ENCODE results near the gene MORC3.

The MORC3 gene

DNA sequence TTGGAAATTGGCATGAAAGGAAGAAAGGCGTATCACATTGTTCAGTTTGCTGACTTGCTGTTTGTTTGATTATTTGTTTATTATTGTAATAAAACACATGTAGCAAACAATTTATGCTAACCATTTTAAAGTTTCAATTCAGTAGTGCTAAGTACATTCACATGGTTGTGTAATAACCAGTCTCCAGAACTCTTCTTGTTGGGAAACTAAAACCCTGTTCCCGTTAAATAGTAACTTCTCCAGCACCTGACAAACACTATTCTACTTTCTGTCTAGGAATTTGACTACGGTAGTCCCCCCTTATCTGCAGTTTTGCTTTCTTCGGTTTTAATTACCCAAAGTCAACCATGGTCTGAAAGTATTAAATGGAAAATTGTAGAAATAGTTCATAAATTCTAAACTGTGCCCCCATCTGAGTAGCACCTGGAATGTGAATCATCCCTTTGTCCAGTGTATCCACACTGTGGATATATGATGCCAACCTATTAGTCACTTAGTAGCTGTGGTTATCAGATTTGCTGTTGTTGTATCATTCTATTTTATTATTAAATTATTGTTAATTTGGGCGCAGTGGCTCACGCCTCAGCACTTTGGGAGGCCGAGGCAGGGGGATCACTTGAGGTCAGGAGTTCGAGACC, 5.5 kb downstream of the MORC3 start:
- H3K79me2 ChIP-seq (ENCODE audit: control insufficient read depth, insufficient read depth, low read length, poor library complexity): peaks cover 38% of the 10 kb centered on the region
- H3K23ac ChIP-seq (ENCODE audit: low read length): no peak overlapping the region
- no peak overlapping the region for H2BK5ac ChIP-seq (ENCODE audit: low read depth, low read length, poor library complexity)
- no peak overlapping the region for H2BK120ac ChIP-seq (ENCODE audit: insufficient read depth, low read length, poor library complexity)
- H3K4me2 ChIP-seq (ENCODE audit: low read length): no peak overlapping the region
- H3K14ac ChIP-seq (ENCODE audit: low read length): no peak overlapping the region
- H3K4me1 ChIP-seq (ENCODE audit: control insufficient read depth in 1 of 2, insufficient read depth in 2 of 2, low read length in 2 of 2): peaks cover 3 to 5% of the 10 kb centered on the region in 2 experiments
- no peak overlapping the region for H3K18ac ChIP-seq (ENCODE audit: low read length)
- H4K91ac ChIP-seq (ENCODE audit: low read depth, low read length): no peak overlapping the region
- no peak for DNase-seq
- H3K9me3 ChIP-seq (ENCODE audit: insufficient read depth, low read depth, low read length): no peaks in the 10 kb centered on the region
- no peaks in the 10 kb centered on the region for H3K27me3 ChIP-seq (ENCODE audit: insufficient read depth, low read length)
- H2BK12ac ChIP-seq (ENCODE audit: low read length): no peak overlapping the region
- no peak overlapping the region for H3K9ac ChIP-seq (ENCODE audit: low read length)
- H3K36me3 ChIP-seq (ENCODE audit: control insufficient read depth in 1 of 2, insufficient read depth in 2 of 2, low read length in 2 of 2): peaks cover 10 to 23% of the 10 kb centered on the region in 2 experiments
- H4K8ac ChIP-seq (ENCODE audit: low read depth, low read length): no peak overlapping the region
- H2AFZ ChIP-seq (ENCODE audit: insufficient read depth, low read length, poor library complexity): no peak overlapping the region
- H3K4me3 ChIP-seq (ENCODE audit: low read depth, low read length): no peak overlapping the region
- H3K4ac ChIP-seq (ENCODE audit: low read depth, low read length): peak overlapping the region; percentile 75
- H3K79me1 ChIP-seq (ENCODE audit: low read length): peaks cover 3% of the 10 kb centered on the region
- WGBS (ENCODE audit: extremely low coverage, insufficient coverage, insufficient read length): no CpG with 5 or more reads among the region's 8 CpGs
- no peak overlapping the region for H4K12ac ChIP-seq (ENCODE audit: low read depth, low read length)
- no peak overlapping the region for H3K27ac ChIP-seq (ENCODE audit: low read depth, low read length)
- H2AK5ac ChIP-seq (ENCODE audit: low read length): no peak overlapping the region

DNA sequence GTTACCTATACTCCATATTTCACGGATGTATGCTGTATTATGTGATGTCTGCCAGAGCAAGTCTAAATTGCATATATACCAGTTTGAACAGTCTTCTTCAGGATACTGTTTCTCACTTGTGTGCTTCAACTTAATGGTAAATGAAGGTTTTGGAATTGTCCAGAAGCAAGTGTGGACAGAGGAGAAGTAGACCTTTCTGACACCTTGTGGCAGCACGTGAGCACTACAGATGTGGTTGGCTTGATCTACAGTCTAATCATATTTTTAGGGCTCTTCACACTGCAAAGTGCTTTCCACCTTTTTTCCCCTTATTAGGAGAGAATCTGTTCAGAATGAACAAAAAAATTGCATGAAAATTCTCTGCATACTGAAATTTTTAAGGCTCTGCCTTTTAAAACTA, 10.9 kb downstream of the MORC3 start:
- WGBS (ENCODE audit: extremely low coverage, insufficient coverage, insufficient read length): no CpG with 5 or more reads among the region's 2 CpGs
- H3K14ac ChIP-seq (ENCODE audit: low read length): no peak overlapping the region
- no peak overlapping the region for H2BK5ac ChIP-seq (ENCODE audit: low read depth, low read length, poor library complexity)
- no peak overlapping the region for H3K9ac ChIP-seq (ENCODE audit: low read length)
- H3K23ac ChIP-seq (ENCODE audit: low read length): no peak overlapping the region
- H3K27me3 ChIP-seq (ENCODE audit: insufficient read depth, low read length): no peaks in the 10 kb centered on the region
- H3K4ac ChIP-seq (ENCODE audit: low read depth, low read length): peak overlapping the region; percentile 9
- no peak overlapping the region for H4K8ac ChIP-seq (ENCODE audit: low read depth, low read length)
- peaks cover 0 to 3% of the 10 kb centered on the region in 2 experiments for H3K4me1 ChIP-seq (ENCODE audit: control insufficient read depth in 1 of 2, insufficient read depth in 2 of 2, low read length in 2 of 2)
- no peak overlapping the region for H3K18ac ChIP-seq (ENCODE audit: low read length)
- no peak overlapping the region for H2AK5ac ChIP-seq (ENCODE audit: low read length)
- H3K36me3 ChIP-seq (ENCODE audit: control insufficient read depth in 1 of 2, insufficient read depth in 2 of 2, low read length in 2 of 2): peaks cover 9 to 23% of the 10 kb centered on the region in 2 experiments
- H2BK12ac ChIP-seq (ENCODE audit: low read length): no peak overlapping the region
- H3K79me2 ChIP-seq (ENCODE audit: control insufficient read depth, insufficient read depth, low read length, poor library complexity): peaks cover 15% of the 10 kb centered on the region
- H2BK120ac ChIP-seq (ENCODE audit: insufficient read depth, low read length, poor library complexity): no peak overlapping the region
- H2AFZ ChIP-seq (ENCODE audit: insufficient read depth, low read length, poor library complexity): no peak overlapping the region
- H3K9me3 ChIP-seq (ENCODE audit: insufficient read depth, low read depth, low read length): no peaks in the 10 kb centered on the region
- H3K4me2 ChIP-seq (ENCODE audit: low read length): no peak overlapping the region
- H4K91ac ChIP-seq (ENCODE audit: low read depth, low read length): no peak overlapping the region
- H4K12ac ChIP-seq (ENCODE audit: low read depth, low read length): no peak overlapping the region
- H3K27ac ChIP-seq (ENCODE audit: low read depth, low read length): no peak overlapping the region
- H3K79me1 ChIP-seq (ENCODE audit: low read length): no peaks in the 10 kb centered on the region
- no peak overlapping the region for H3K4me3 ChIP-seq (ENCODE audit: low read depth, low read length)
- peak; percentile 48 to 74 for DNase-seq

DNA sequence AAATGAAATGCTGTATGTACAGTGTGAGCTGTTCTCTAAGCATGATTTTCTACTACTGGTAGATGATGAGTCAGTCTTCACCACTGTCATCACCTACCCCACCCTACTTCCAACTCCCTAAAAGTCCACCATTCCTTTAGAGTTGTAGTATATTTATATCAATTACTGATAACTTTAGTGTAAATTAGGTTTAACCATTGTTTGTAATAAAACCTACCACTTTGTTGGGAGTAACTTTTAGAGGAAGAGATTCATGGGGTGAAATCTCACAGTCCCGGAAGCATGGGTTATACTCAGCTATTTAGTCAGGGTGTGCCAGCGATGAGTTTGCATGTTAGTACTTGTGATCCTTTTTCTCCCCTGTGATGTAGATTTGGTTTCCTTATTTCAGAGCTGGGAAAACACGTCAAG, 17.1 kb downstream of the MORC3 start:
- no peak overlapping the region for H3K9ac ChIP-seq (ENCODE audit: low read length)
- no peak overlapping the region for H4K8ac ChIP-seq (ENCODE audit: low read depth, low read length)
- H2BK5ac ChIP-seq (ENCODE audit: low read depth, low read length, poor library complexity): no peak overlapping the region
- H3K9me3 ChIP-seq (ENCODE audit: insufficient read depth, low read depth, low read length): no peaks in the 10 kb centered on the region
- H2AFZ ChIP-seq (ENCODE audit: insufficient read depth, low read length, poor library complexity): no peak overlapping the region
- no peak overlapping the region for H3K23ac ChIP-seq (ENCODE audit: low read length)
- no peaks in the 10 kb centered on the region for H3K4me1 ChIP-seq (ENCODE audit: control insufficient read depth in 1 of 2, insufficient read depth in 2 of 2, low read length in 2 of 2)
- peaks cover 26 to 28% of the 10 kb centered on the region in 2 experiments for H3K36me3 ChIP-seq (ENCODE audit: control insufficient read depth in 1 of 2, insufficient read depth in 2 of 2, low read length in 2 of 2)
- H3K79me1 ChIP-seq (ENCODE audit: low read length): no peaks in the 10 kb centered on the region
- H3K14ac ChIP-seq (ENCODE audit: low read length): no peak overlapping the region
- no peak overlapping the region for H2BK12ac ChIP-seq (ENCODE audit: low read length)
- no peaks in the 10 kb centered on the region for H3K79me2 ChIP-seq (ENCODE audit: control insufficient read depth, insufficient read depth, low read length, poor library complexity)
- no peak overlapping the region for H3K4me2 ChIP-seq (ENCODE audit: low read length)
- H3K27ac ChIP-seq (ENCODE audit: low read depth, low read length): no peak overlapping the region
- H4K91ac ChIP-seq (ENCODE audit: low read depth, low read length): no peak overlapping the region
- H2BK120ac ChIP-seq (ENCODE audit: insufficient read depth, low read length, poor library complexity): no peak overlapping the region
- no peak overlapping the region for H3K4ac ChIP-seq (ENCODE audit: low read depth, low read length)
- H3K4me3 ChIP-seq (ENCODE audit: low read depth, low read length): no peak overlapping the region
- no peak overlapping the region for H4K12ac ChIP-seq (ENCODE audit: low read depth, low read length)
- H3K27me3 ChIP-seq (ENCODE audit: insufficient read depth, low read length): no peaks in the 10 kb centered on the region
- H3K18ac ChIP-seq (ENCODE audit: low read length): no peak overlapping the region
- DNase-seq: peak; percentile 10 to 42
- H2AK5ac ChIP-seq (ENCODE audit: low read length): no peak overlapping the region
- WGBS (ENCODE audit: extremely low coverage, insufficient coverage, insufficient read length): no CpG with 5 or more reads among the region's 3 CpGs

DNA sequence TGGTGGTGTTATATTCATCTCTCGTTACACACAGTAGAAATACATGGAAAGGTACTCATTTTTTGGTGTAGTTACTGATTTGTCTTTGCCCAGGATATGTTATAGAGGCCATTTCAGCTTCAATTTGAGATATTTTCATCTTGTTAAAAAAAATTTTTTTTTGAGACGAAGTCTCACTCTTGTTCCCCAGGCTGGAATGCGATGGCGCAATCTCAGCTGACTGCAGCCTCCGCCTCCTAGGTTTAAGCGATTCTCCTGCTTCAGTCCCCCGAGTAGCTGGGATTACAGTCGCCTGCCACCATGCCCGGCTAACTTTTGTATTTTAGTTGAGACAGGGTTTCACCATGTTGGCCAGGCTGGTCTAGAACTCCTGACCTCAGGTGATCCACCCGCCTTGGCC, 19.0 kb downstream of the MORC3 start:
- no peak overlapping the region for H3K4ac ChIP-seq (ENCODE audit: low read depth, low read length)
- DNase-seq: peak; percentile 40 to 66
- H2BK120ac ChIP-seq (ENCODE audit: insufficient read depth, low read length, poor library complexity): no peak overlapping the region
- no peaks in the 10 kb centered on the region for H3K27me3 ChIP-seq (ENCODE audit: insufficient read depth, low read length)
- no peak overlapping the region for H3K18ac ChIP-seq (ENCODE audit: low read length)
- no peak overlapping the region for H4K8ac ChIP-seq (ENCODE audit: low read depth, low read length)
- H3K14ac ChIP-seq (ENCODE audit: low read length): no peak overlapping the region
- H3K4me2 ChIP-seq (ENCODE audit: low read length): no peak overlapping the region
- no peak overlapping the region for H3K4me3 ChIP-seq (ENCODE audit: low read depth, low read length)
- no peak overlapping the region for H2AK5ac ChIP-seq (ENCODE audit: low read length)
- no peak overlapping the region for H2AFZ ChIP-seq (ENCODE audit: insufficient read depth, low read length, poor library complexity)
- no peaks in the 10 kb centered on the region for H3K4me1 ChIP-seq (ENCODE audit: control insufficient read depth in 1 of 2, insufficient read depth in 2 of 2, low read length in 2 of 2)
- H3K23ac ChIP-seq (ENCODE audit: low read length): no peak overlapping the region
- no peak overlapping the region for H4K12ac ChIP-seq (ENCODE audit: low read depth, low read length)
- no peak overlapping the region for H2BK5ac ChIP-seq (ENCODE audit: low read depth, low read length, poor library complexity)
- no CpG with 5 or more reads among the region's 10 CpGs for WGBS (ENCODE audit: extremely low coverage, insufficient coverage, insufficient read length)
- no peak overlapping the region for H4K91ac ChIP-seq (ENCODE audit: low read depth, low read length)
- H3K9ac ChIP-seq (ENCODE audit: low read length): no peak overlapping the region
- no peaks in the 10 kb centered on the region for H3K9me3 ChIP-seq (ENCODE audit: insufficient read depth, low read depth, low read length)
- no peaks in the 10 kb centered on the region for H3K79me1 ChIP-seq (ENCODE audit: low read length)
- no peaks in the 10 kb centered on the region for H3K79me2 ChIP-seq (ENCODE audit: control insufficient read depth, insufficient read depth, low read length, poor library complexity)
- H3K36me3 ChIP-seq (ENCODE audit: control insufficient read depth in 1 of 2, insufficient read depth in 2 of 2, low read length in 2 of 2): peaks cover 37 to 38% of the 10 kb centered on the region in 2 experiments
- no peak overlapping the region for H2BK12ac ChIP-seq (ENCODE audit: low read length)
- H3K27ac ChIP-seq (ENCODE audit: low read depth, low read length): no peak overlapping the region
